HG02623 (cell line): ENCODE data around the gene COQ10A.
A peak's percentile ranks its signal among the peaks of the same experiment; 100 is the strongest.

Experiments
- ATAC-seq: cut with Tn5 transposase; IDR thresholded peaks from one replicate; pipeline ENCODE4 v1.9.1; 2021; ENCODE audit warnings: moderate library complexity; ENCODE audit not compliant: unreplicated experiment

COQ10A gene

GRCh38 chr12:56311003-56311402 lies 44.3 kb downstream of the COQ10A start:
- no peak for ATAC-seq

- no peak for ATAC-seq
These were observed 48.5 kb downstream of the COQ10A start for GRCh38 chr12:56315249-56315621.

- ATAC-seq = peak; percentile 87
These were observed 49.1 kb downstream of the COQ10A start, which contains the start of gene CNPY2 for GRCh38 chr12:56315622-56316473. Gene CNPY2, minus strand, starts transcription at chr12:56315988. Its CDS starts 771 bp downstream, at chr12:56315217.

DNA sequence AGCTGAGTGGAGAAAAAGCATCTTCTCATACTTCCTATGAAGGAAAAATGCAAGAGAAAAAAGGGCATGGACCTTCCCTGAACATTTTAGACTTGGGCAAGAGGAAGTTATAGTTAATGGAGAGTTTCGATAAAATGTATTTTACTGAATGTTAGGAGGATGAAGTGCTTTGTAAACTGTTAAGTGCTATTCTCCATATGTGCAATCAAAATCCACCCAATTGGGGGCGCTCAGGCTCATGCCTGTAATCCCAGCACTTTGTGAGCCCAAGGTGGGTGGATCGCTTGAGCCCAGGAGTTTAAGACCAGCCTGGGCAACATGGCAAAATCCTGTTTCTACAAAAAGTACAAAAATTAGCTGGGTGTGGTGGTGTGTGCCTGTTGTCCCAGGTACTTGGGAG lies 50.9 kb downstream of the COQ10A start:
- no peak for ATAC-seq
